GM18508 (cell line): Measurements from ENCODE around the gene INPP5B.

Experiments used
- ATAC-seq: cut with Tn5 transposase; IDR thresholded peaks from one replicate; pipeline ENCODE4 v1.9.1; 2021; ENCODE audit warnings: moderate number of reproducible peaks; ENCODE audit not compliant: insufficient read depth, unreplicated experiment

Gene INPP5B

DNA sequence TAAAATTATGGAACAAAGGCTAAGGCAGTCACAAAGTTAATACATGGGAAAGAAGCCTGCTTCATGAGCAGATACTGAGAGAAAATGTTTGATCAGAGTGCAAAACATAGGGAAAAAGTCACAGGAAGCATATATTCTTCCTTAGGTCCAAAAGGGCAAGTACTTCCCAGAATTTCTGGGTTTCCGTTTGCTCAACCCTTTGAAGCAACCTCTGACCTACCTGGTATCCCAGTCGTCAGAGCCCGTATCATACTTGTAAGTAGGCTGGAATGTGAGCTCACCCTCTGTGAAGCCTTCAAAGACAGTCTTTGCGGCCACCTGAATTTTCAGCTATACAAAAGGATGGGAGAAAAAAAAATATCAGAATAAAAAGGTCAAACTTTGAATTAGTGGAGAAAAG lies 67.0 kb downstream of the INPP5B start:
- ATAC-seq, result no peak

DNA sequence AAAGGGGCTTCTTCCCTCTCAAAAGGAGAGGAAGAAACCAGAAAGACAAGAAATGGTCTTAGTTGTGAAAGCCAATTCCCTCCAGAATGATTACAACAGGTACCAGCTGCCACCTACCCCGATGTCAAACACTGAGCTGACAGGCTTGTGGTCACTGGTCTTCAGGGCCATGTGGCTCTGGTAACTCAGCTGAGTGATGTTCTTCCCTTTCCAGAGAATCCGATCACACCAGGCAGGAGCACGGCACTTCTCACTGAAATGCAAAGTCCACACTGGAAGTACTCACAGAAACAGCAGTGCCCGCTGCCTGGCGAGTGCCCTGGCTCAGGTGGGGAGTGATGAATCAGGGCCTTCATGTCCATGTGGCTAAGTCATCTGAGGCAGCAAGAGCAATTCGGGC lies 68.8 kb downstream of the INPP5B start:
- no peak for ATAC-seq

- ATAC-seq, result no peak
Observed at GRCh38 chr1:37875833-37876232, 71.0 kb downstream of the INPP5B start.

- ATAC-seq, result no peak
Observed at GRCh38 chr1:37872692-37873091, 74.2 kb downstream of the INPP5B start.

GRCh38 chr1:37868466-37868865 lies 78.4 kb downstream of the INPP5B start:
- ATAC-seq, result no peak

GRCh38 chr1:37867784-37868183 lies 79.1 kb downstream of the INPP5B start:
- no peak for ATAC-seq

- no peak for ATAC-seq
Observed at GRCh38 chr1:37866491-37866890, 80.4 kb downstream of the INPP5B start.

GRCh38 chr1:37865348-37866120 lies 81.3 kb downstream of the INPP5B start:
- no peak for ATAC-seq

DNA sequence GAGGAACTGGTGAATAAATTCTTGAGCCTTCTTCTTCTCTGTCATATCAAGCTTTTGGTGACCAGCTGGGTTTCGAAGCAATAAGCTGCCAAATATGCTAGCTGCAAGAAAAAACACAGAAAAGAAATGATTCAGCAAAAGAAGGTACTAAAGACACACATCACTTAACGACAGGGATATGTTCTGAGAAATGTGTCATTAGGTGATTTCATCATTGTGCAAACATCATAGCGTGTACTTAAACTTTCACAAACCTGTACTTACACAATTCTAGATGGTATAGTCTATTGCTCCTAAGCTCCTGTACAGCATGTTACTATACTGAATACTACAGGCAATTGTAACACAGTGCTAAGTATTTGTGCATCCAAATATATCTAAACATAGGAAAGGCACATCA lies 84.5 kb downstream of the INPP5B start:
- no peak for ATAC-seq

DNA sequence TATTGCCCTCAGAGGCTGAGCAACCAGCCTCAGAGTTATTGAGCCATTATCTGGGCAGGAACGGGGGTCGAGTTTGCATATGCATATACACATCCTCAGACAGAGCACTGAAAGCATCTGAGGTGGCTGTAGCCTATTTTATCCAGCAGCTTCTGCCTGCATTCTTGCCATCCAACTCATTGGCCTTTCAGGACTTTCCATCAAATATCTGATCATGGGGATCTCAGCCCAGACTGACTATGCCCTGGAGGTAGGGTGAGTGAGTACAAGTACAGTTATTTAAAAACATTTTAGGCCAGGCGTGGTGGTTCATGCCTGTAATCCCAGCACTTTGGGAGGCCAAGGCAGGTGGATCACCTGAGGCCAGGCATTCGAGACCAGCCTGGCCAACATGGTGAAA lies 85.7 kb downstream of the INPP5B start:
- no peak for ATAC-seq

DNA sequence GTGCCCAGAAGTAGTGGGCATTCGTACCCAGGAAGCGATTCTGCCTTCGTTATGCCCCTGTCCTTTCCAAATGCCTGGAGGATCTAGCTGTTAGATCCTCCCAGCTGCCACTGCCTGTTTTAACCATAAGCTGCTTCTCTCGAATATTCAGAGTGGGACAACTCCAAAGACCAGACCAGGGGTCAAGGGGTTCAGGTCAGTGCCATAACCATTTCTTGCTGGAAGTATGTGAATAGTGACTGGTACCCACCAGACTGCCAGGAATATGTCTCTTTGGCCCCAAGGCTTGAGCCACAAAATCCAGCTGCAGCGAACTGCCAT lies 86.5 kb downstream of the INPP5B start:
- ATAC-seq, result no peak

- peak; percentile 68 for ATAC-seq
Observed at GRCh38 chr1:37859507-37860345, 87.1 kb downstream of the INPP5B start, which contains the start of gene MTF1. MTF1 (minus strand) TSS chr1:37859592; CDS start chr1:37857658, 1,934 bp downstream.

DNA sequence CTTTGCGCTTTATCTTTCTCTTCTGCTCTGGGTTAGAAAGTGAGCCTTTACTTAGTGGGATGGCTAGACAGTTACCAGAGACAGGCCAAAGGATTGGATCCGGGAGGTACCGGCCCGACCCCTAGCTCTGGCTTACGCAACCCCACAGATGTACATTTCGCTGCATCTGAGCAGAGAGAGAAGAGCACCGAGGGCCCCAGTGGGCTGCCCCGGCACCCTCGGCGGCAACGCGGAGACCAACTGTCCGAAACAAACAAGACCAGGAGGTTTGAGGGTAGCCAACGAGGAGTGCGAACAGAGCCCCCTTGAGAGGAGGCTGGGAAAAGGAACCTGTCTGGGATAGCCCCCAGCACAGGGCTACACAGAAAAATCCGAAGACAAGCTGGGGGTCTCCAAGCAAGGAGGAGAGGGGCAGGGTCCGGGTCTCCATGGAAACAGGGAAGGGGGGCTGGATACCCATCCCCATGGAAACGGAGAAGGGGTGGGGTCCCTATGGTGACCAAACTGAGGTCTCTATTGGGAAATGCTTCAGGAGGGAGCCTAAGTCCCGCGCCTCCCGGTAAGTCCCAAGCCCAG lies 87.8 kb downstream of the INPP5B start:
- ATAC-seq, result no peak

DNA sequence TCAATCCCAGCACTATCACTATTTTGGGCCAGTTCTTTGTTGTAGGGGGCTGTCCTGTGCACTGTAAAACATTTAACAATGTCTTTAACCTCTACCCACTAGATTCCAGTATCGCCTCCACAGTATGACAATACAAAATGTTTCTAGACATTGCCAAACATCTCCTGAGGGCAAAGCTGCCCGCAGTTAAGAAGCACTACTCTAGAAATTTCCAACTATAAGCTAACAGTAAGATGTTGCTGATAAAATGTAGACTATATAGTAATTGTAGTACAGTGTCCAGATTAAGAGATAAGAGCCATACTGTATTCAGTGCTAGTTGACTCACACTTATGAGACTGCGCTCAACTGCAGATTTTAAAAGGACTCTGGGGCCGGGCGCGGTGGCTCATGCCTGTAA lies 92.4 kb downstream of the INPP5B start:
- no peak for ATAC-seq

GRCh38 chr1:37853157-37853556 lies 93.7 kb downstream of the INPP5B start:
- ATAC-seq, result no peak

- no peak for ATAC-seq
Observed at GRCh38 chr1:37851782-37852210, 95.1 kb downstream of the INPP5B start.

- ATAC-seq, result no peak
Observed at GRCh38 chr1:37851262-37851661, 95.6 kb downstream of the INPP5B start.

GRCh38 chr1:37850352-37850955 lies 96.4 kb downstream of the INPP5B start:
- no peak for ATAC-seq

GRCh38 chr1:37849480-37849879 lies 97.4 kb downstream of the INPP5B start:
- ATAC-seq, result no peak

- ATAC-seq, result no peak
Observed at GRCh38 chr1:37846647-37847339, 100.1 kb downstream of the INPP5B start.
